ENCODE results near the gene RAB36. TPM values are rescaled to one million over a fixed set of nuclear protein-coding genes. Genes with fewer than 3 reads are reported as not detected.

The RAB36 gene
- total RNA-seq, 1 donor from 2014 or later: 1.7 TPM

GRCh38 chr22:23118647-23119493 lies 26.4 kb upstream of the RAB36 start:
- DNase-seq (no peak), ATAC-seq (ENCODE audit: low read depth) (no peak)
- intact Hi-C loops (cut with micrococcal nuclease): no loop called here
- Mint-ChIP-seq H3K27me3 (no peaks in the 10 kb centered on the region), H3K36me3 (ENCODE audit: low read depth) (peaks cover 5% of the 10 kb centered on the region), H3K4me3 (no peak overlapping the region), H3K4me1 (peaks cover 9% of the 10 kb centered on the region), H3K27ac (peak overlapping the region; percentile 53), H3K9me3 (no peaks in the 10 kb centered on the region)
- no peak for TF ChIP-seq CTCF (IDR thresholded peaks at IDR 0.05)
- POLR2A ChIA-PET: interaction anchor here (0.6 kb wide), 1 partner anchor 34 kb away, joined by 3 read pairs; no protein-coding TSS in a partner anchor
- CTCF ChIA-PET: interaction anchor here (0.6 to 1.7 kb wide), 4 partner anchors 9 to 159 kb away, joined by 3 to 10 read pairs (median 3); no protein-coding TSS in a partner anchor

GRCh38 chr22:23119494-23120414 lies 25.5 kb upstream of the RAB36 start:
- ChIA-PET CTCF (interaction anchor here (0.6 to 1.7 kb wide), 4 partner anchors 8 to 160 kb away, joined by 3 to 10 read pairs (median 3); no protein-coding TSS in a partner anchor), POLR2A (interaction anchor here (0.6 kb wide), 1 partner anchor 33 kb away, joined by 3 read pairs; no protein-coding TSS in a partner anchor)

GRCh38 chr22:23120415-23120899 lies 24.8 kb upstream of the RAB36 start:
- no peak overlapping the region for H3K27ac Mint-ChIP-seq
- peaks cover 5% of the 10 kb centered on the region for H3K36me3 Mint-ChIP-seq (ENCODE audit: low read depth)
- no peak for DNase-seq
- ChIA-PET POLR2A (no interaction called here), CTCF (interaction anchor here (1.4 to 1.7 kb wide), 3 partner anchors 8 to 166 kb away, joined by 3 to 10 read pairs (median 5); no protein-coding TSS in a partner anchor)
- no peak for TF ChIP-seq CTCF (IDR thresholded peaks at IDR 0.05)
- peaks cover 9% of the 10 kb centered on the region for H3K4me1 Mint-ChIP-seq
- no peaks in the 10 kb centered on the region for H3K9me3 Mint-ChIP-seq
- intact Hi-C loops (cut with micrococcal nuclease): no loop called here
- no peak overlapping the region for H3K4me3 Mint-ChIP-seq
- no peak for ATAC-seq (ENCODE audit: low read depth)
- H3K27me3 Mint-ChIP-seq: no peaks in the 10 kb centered on the region

More at GRCh38 chr22:23119494-23120414, 25.5 kb upstream of the RAB36 start:
- Mint-ChIP-seq H3K9me3 (no peaks in the 10 kb centered on the region), H3K36me3 (ENCODE audit: low read depth) (peaks cover 5% of the 10 kb centered on the region), H3K27ac (peak overlapping the region; percentile 53), H3K27me3 (no peaks in the 10 kb centered on the region), H3K4me3 (no peak overlapping the region), H3K4me1 (peaks cover 9% of the 10 kb centered on the region)
- intact Hi-C loops (cut with micrococcal nuclease): no loop called here
- ATAC-seq (ENCODE audit: low read depth) (peak; percentile 42), DNase-seq (no peak)
- TF ChIP-seq CTCF (IDR thresholded peaks at IDR 0.05): no peak

GRCh38 chr22:23121000-23121421 lies 24.3 kb upstream of the RAB36 start:
- H3K36me3 Mint-ChIP-seq (ENCODE audit: low read depth): peaks cover 5% of the 10 kb centered on the region
- no peak overlapping the region for H3K4me3 Mint-ChIP-seq
- CTCF ChIA-PET: interaction anchor here (0.8 to 4.6 kb wide), 4 partner anchors 161 to 193 kb away, joined by 3 to 19 read pairs (median 8); no protein-coding TSS in a partner anchor
- no peaks in the 10 kb centered on the region for H3K27me3 Mint-ChIP-seq
- ATAC-seq (ENCODE audit: low read depth) (no peak), DNase-seq (no peak)
- H3K9me3 Mint-ChIP-seq: no peaks in the 10 kb centered on the region
- H3K4me1 Mint-ChIP-seq: peaks cover 9% of the 10 kb centered on the region
- intact Hi-C loops (cut with micrococcal nuclease): no loop called here
- TF ChIP-seq CTCF (IDR thresholded peaks at IDR 0.05): no peak
- POLR2A ChIA-PET: interaction anchor here (0.7 kb wide), 1 partner anchor 344 kb away, joined by 7 read pairs; no protein-coding TSS in a partner anchor
- no peak overlapping the region for H3K27ac Mint-ChIP-seq
